Right lobe of liver (tissue), 6 donors: ENCODE data around the gene NUDT1. TPM values are rescaled to one million over a fixed set of nuclear protein-coding genes. Genes with fewer than 3 reads are reported as not detected.

Experiments used
- ATAC-seq, 4 donors: fragments of 200-7000 bp; cut with Tn5 transposase; one replicate each; pipeline ENCODE4 v1.9.1; 2020; ENCODE audit warnings: mild to moderate bottlenecking in 4 of 4, moderate library complexity in 4 of 4
- DNase-seq, 3 donors: peaks; one replicate each; pipeline ENCODE4 v3.0.0-alpha.2; 2020
- H3K27ac ChIP-seq, 3 donors: fragments of 200-600 bp; one replicate each; pipeline ENCODE4 v1.8.0; 2022
- H3K27me3 ChIP-seq, 2 donors: fragments of 200-600 bp; one replicate each; pipeline ENCODE4 v1.8.0; 2022
- H3K36me3 ChIP-seq, 4 donors: fragments of 200-600 bp; sonication (generic) in 1 of 4; one replicate each; pipeline versions ENCODE4 v1.5.1 to v1.8.0; 2017 to 2022; ENCODE audit warnings: control low read depth in 1 of 4
- H3K4me1 ChIP-seq, 4 donors: fragments of 200-600 bp; sonication (generic) in 1 of 4; one replicate each; pipeline versions ENCODE4 v1.5.1 to v1.8.0; 2017 to 2022; ENCODE audit warnings: control low read depth in 1 of 4
- H3K4me3 ChIP-seq, 3 donors: fragments of 200-600 bp; one replicate each; pipeline ENCODE4 v1.8.0; 2022
- H3K9me3 ChIP-seq, 4 donors: fragments of 200-600 bp; sonication (generic) in 1 of 4; one replicate each; pipeline versions ENCODE4 v1.5.1 to v1.8.0; 2017 to 2022; ENCODE audit warnings: control low read depth in 1 of 4
- CTCF ChIP-seq, 4 donors: fragments of 200-600 bp in 3 of 4; fragments of 450-650 bp in 1 of 4; IDR thresholded peaks; one replicate each; pipeline versions ENCODE4 v1.5.1 to v1.8.0; 2016 to 2022; ENCODE audit warnings: antibody characterized with exemption in 4 of 4, mild to moderate bottlenecking in 2 of 4
- POLR2A ChIP-seq: fragments of 450-650 bp; IDR thresholded peaks from one replicate; pipeline ENCODE4 v1.6.1; 2017; ENCODE audit warnings: antibody characterized with exemption, mild to moderate bottlenecking
- WGBS: methylation state at CpG from one replicate; pipeline ENCODE4 v1.1.6; 2018; ENCODE audit warnings: low coverage, low lambda C conversion rate; ENCODE audit not compliant: insufficient coverage; ENCODE audit errors: missing lambda C conversion rate; 5-methylcytosine and 5-hydroxymethylcytosine counted together
- intact Hi-C, 2 donors: fragments of 100-400 bp; cut with DNase I; formaldehyde crosslinking; loops; one replicate each; pipeline versions ENCODE4 v1.11.2 to v1.14.1; 2022
- long read RNA-seq: library from polyadenylated mRNA; unstranded; transcript quantifications from one replicate; pipeline ENCODE4 v2.0.0, GENCODE V29; 2019
- total RNA-seq, 6 experiments: library from RNA; depleted of rRNA in 2 of 6; stranded (reverse); fragments of >200 nt in 2 of 6; fragmentation: NEBNext Ultra II Directional in 3 of 6; extraction: Animal tissue kit (Norgen Biotek cat#: 25700) in 3 of 6; gene quantifications; one replicate each; pipeline versions ENCODE4 v1.1.0 to v1.2.4, GENCODE V29; 2016 to 2023
- donor health status: DM: no; HTN: yes; CAD: no.
- donor health status: DM: no; HTN: no; CAD: no.
- donor health status: DM: no; HTN: no; CAD: no.
- donor health status: DM: no; HTN: yes; CAD: no.
- donor health status: DM: no; HTN: yes; CAD: no.

NUDT1 gene
- total RNA-seq = 1 to 10 TPM; 1.6 to 4.1 (median 2.3) TPM
- long read RNA-seq = 0 reads

DNA sequence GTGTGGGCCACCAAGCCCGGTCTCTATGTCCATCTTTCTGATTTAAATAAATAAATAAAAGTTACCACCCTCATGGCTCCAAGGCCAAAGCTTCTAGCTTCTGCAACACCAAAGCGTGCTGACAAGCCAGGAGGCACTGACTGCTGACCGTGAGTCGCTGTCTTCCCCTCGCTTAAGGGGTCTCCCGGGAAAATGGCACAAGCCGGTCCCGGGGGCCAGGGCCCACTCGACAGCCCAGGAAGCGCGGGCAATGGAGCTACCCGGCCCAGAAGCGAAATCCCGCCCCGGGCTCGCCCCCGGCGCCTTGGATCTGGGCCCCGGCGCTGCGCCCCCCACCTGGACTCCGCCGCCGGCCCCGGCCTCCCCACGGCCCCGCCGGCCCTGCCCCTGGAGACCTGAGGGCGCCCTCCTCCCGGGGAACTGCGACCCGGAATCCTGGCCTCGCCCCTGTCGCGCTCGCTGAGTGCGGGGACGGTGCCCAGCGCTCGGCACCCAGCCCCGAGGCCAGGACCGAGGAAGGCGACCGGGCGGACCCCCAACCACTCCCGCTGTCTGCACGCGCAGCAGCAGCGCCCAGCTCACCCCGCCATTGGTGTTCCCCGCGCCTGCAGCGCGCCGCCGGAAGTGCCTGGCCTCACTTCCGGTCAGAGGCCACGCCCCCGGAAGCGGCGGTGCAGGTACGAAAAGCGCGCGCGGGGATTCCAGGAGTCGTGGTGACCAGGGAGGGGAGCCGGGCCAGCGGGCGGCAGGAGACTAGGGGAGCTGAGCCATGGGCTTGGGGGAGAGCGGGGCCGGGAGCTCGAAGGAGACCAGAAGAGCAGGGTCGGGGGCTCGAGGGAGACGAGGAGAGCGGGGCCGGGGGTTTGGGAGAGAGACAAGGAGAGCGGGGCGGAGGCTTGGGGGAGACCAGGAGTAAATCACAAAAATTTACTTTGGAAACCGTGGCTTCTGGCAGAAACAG lies at the start of gene NUDT1, which contains the start of gene MRM2:
Gene NUDT1 (plus strand): TSS at position 647 of the 961 bp plus-strand sequence. CDS start 2,349 bp downstream, outside the sequence.
Gene MRM2 (minus strand): TSS at position 626 of the 961 bp plus-strand sequence. CDS start 36 bp downstream, at position 590.
- Histone ChIP-seq H3K27me3 (no peaks in the 10 kb centered on the region), H3K4me1 (peaks cover 0 to 17% (median 0%) of the 10 kb centered on the region in 4 donors), H3K9me3 (no peaks in the 10 kb centered on the region), H3K27ac (peak within 1 kb of the TSS; percentile 34 to 40 (median 40)), H3K4me3 (peak within 1 kb of the TSS; percentile 80 to 99 (median 99)), H3K36me3 (peaks cover 0 to 20% (median 5%) of the 10 kb centered on the region in 4 donors)
- under 1% methylated on average over 39 of the region's 81 CpGs for WGBS
- TF ChIP-seq CTCF (IDR thresholded peaks at IDR 0.05) (no peak), POLR2A (peak; percentile 59)
- peak; percentile 87 to 90 (median 89) for DNase-seq
- peak; percentile 93 to 96 (median 96) for ATAC-seq
- intact Hi-C loops = loop anchor here in 1 of 2 donors (10.0 kb wide), 1 partner anchor 113 kb away; the partner anchor contains the start of gene EIF3B

DNA sequence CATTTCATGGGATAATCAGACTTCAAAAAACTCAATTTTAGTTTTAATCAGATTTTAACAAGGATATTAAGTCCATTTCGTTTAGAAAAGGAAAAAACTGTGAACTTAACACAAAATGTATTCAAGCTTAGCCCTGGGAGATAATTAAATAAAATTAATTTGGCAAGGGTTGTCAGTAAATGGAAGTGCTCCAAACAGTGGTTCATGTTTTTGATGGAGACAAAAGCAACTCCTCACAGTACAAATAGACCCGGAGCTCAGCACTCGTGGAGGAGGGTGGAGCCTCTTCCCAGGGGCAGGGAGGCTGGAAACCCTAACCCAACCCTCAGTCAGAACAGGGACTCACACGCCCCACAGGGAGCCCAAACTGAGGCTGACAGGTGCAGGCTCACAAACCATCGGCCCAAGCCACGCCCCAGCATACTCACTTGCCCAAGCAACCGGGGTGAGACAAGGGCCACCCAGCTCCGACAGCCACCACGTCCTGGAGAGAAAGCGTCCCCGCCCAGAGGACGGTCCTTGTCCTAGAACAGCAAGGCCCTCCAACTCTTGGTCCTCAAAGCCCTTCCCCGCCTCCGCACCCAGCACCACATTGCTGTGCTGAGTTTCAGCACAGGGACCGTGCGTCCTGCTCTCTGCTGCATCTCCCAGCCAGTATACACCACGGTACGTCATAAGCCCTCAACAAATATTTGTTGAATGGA lies 49.0 kb upstream of the NUDT1 start:
- TF ChIP-seq CTCF (IDR thresholded peaks at IDR 0.05) (no peak), POLR2A (no peak)
- intact Hi-C loops = no loop called here

GRCh38 chr7:2193575-2194305 lies 48.3 kb upstream of the NUDT1 start:
- intact Hi-C loops = no loop called here
- no peak for TF ChIP-seq POLR2A
- Histone ChIP-seq H3K9me3 (no peaks in the 10 kb centered on the region), H3K4me3 (no peak overlapping the region), H3K27me3 (no peaks in the 10 kb centered on the region), H3K4me1 (no peaks in the 10 kb centered on the region), H3K27ac (no peak overlapping the region), H3K36me3 (no peaks in the 10 kb centered on the region)
- 70% methylated on average over 7 of the region's 19 CpGs for WGBS
- DNase-seq (peak in 1 of 3 donors; percentile 28), ATAC-seq (no peak)

More for the DNA sequence above, 49.0 kb upstream of the NUDT1 start:
- WGBS = 91% methylated on average over 4 of the region's 18 CpGs
- DNase-seq (peak in 1 of 3 donors; percentile 40), ATAC-seq (no peak)
- no peaks in the 10 kb centered on the region for H3K27me3 ChIP-seq
- no peak overlapping the region for H3K4me3 ChIP-seq
- H3K36me3 ChIP-seq = no peaks in the 10 kb centered on the region
- H3K9me3 ChIP-seq = no peaks in the 10 kb centered on the region
- no peaks in the 10 kb centered on the region for H3K4me1 ChIP-seq
- no peak overlapping the region for H3K27ac ChIP-seq

- peak in 1 of 3 donors; percentile 25 for DNase-seq
- ATAC-seq = no peak
- intact Hi-C loops = no loop called here
- no peaks in the 10 kb centered on the region for H3K9me3 ChIP-seq
- no peak overlapping the region for H3K27ac ChIP-seq
- H3K36me3 ChIP-seq = no peaks in the 10 kb centered on the region
- no peak overlapping the region for H3K4me3 ChIP-seq
- WGBS = 89% methylated on average over 5 of the region's 13 CpGs
- H3K27me3 ChIP-seq = no peaks in the 10 kb centered on the region
- H3K4me1 ChIP-seq = no peaks in the 10 kb centered on the region
- TF ChIP-seq POLR2A (no peak), CTCF (IDR thresholded peaks at IDR 0.05) (no peak)
Observed at GRCh38 chr7:2195400-2196246, 46.4 kb upstream of the NUDT1 start.
